GM19438 (cell line): ENCODE data around the gene ARL8B.
"Not testable (repeated sequence)": the region's sequence is repeated elsewhere in the genome, so short reads cannot be mapped to it uniquely, and the experiment has no call there.

Experiments used
- ATAC-seq: cut with Tn5 transposase; IDR thresholded peaks from one replicate; pipeline ENCODE4 v1.9.1; 2021; ENCODE audit warnings: low read depth; ENCODE audit not compliant: unreplicated experiment

ARL8B gene

GRCh38 chr3:5106933-5107334 is 15.2 kb upstream of the ARL8B start:
- ATAC-seq = not testable (repeated sequence)

GRCh38 chr3:5110337-5110736 is 11.8 kb upstream of the ARL8B start:
- no peak for ATAC-seq

GRCh38 chr3:5112043-5112442 is 10.0 kb upstream of the ARL8B start:
- ATAC-seq = no peak

- ATAC-seq = not testable (repeated sequence)
Observed at GRCh38 chr3:5113726-5114125, 8.4 kb upstream of the ARL8B start.

GRCh38 chr3:5115506-5116162 is 6.5 kb upstream of the ARL8B start:
- ATAC-seq = no peak

- no peak for ATAC-seq
Observed at GRCh38 chr3:5116538-5116937, 5.6 kb upstream of the ARL8B start.

GRCh38 chr3:5120446-5120845 is 1.6 kb upstream of the ARL8B start:
- no peak for ATAC-seq

- ATAC-seq = peak; percentile 28
Observed at GRCh38 chr3:5122741-5123706, 932 bp downstream of the ARL8B start.

GRCh38 chr3:5123937-5124336 is 1.8 kb downstream of the ARL8B start:
- ATAC-seq = no peak

- no peak for ATAC-seq
Observed at GRCh38 chr3:5126586-5126985, 4.5 kb downstream of the ARL8B start.

GRCh38 chr3:5128849-5129248 is 6.8 kb downstream of the ARL8B start:
- ATAC-seq = no peak

GRCh38 chr3:5133239-5134018 is 11.3 kb downstream of the ARL8B start:
- ATAC-seq = no peak

- ATAC-seq = no peak
Observed at GRCh38 chr3:5134019-5134391, 11.9 kb downstream of the ARL8B start.

GRCh38 chr3:5134499-5134898 is 12.4 kb downstream of the ARL8B start:
- no peak for ATAC-seq

- ATAC-seq = peak; percentile 58
Observed at GRCh38 chr3:5136211-5136918, 14.3 kb downstream of the ARL8B start.

GRCh38 chr3:5136919-5137429 is 14.9 kb downstream of the ARL8B start:
- peak; percentile 18 for ATAC-seq

- no peak for ATAC-seq
Observed at GRCh38 chr3:5138214-5138981, 16.3 kb downstream of the ARL8B start.

GRCh38 chr3:5140230-5140621 is 18.1 kb downstream of the ARL8B start:
- no peak for ATAC-seq

GRCh38 chr3:5140839-5141238 is 18.7 kb downstream of the ARL8B start:
- no peak for ATAC-seq

- no peak for ATAC-seq
Observed at GRCh38 chr3:5141760-5142159, 19.7 kb downstream of the ARL8B start.
